CD14-positive monocyte (primary cell): ENCODE data around the gene ZNF133. TPM values are rescaled to one million over a fixed set of nuclear protein-coding genes. Genes with fewer than 3 reads are reported as not detected.

Source experiments
- DNase-seq, 3 donors: peaks; one replicate each; pipeline ENCODE4 v3.0.0-alpha.2; 2011 to 2022
- H2AFZ ChIP-seq: 2 replicates; pipeline ENCODE4 v1.6.0; 2012; ENCODE audit warnings: mild to moderate bottlenecking, low read depth, low read length, inconsistent platforms; ENCODE audit not compliant: insufficient read depth, poor library complexity, severe bottlenecking
- H3K27ac ChIP-seq, 2 donors: 1 replicate in 1 of 2; 2 replicates in 1 of 2; pipeline ENCODE4 v1.5.1; 2012 to 2013; ENCODE audit warnings: low read length in 2 of 2, control low read depth in 1 of 2, inconsistent platforms in 1 of 2, low read depth in 1 of 2, mild to moderate bottlenecking in 1 of 2
- H3K27me3 ChIP-seq, 2 donors: one replicate each; pipeline versions ENCODE4 v1.6.0 to v1.6.1; 2011 to 2013; ENCODE audit warnings: low read length in 2 of 2; ENCODE audit not compliant: control insufficient read depth in 2 of 2, insufficient read depth in 2 of 2
- H3K36me3 ChIP-seq, 2 donors: replicated peaks in 1 of 2; 1 replicate in 1 of 2; 2 replicates in 1 of 2; pipeline versions ENCODE4 v1.5.1 to v1.6.1; 2012 to 2013; ENCODE audit warnings: low read length in 2 of 2, control low read depth in 1 of 2, inconsistent platforms in 1 of 2, mild to moderate bottlenecking in 1 of 2; ENCODE audit not compliant: insufficient read depth in 2 of 2, control insufficient read depth in 1 of 2
- H3K4me1 ChIP-seq, 2 donors: 1 replicate in 1 of 2; 2 replicates in 1 of 2; pipeline versions ENCODE4 v1.5.1 to v1.6.1; 2012 to 2013; ENCODE audit warnings: low read length in 2 of 2, control low read depth in 1 of 2, inconsistent platforms in 1 of 2, mild to moderate bottlenecking in 1 of 2, moderate library complexity in 1 of 2; ENCODE audit not compliant: insufficient read depth in 2 of 2, control insufficient read depth in 1 of 2
- H3K4me2 ChIP-seq: replicated peaks from 2 replicates; pipeline ENCODE3; 2012; ENCODE audit warnings: low read length, moderate library complexity, mild to moderate bottlenecking; ENCODE audit not compliant: poor library complexity, severe bottlenecking; ENCODE audit errors: extremely low read depth
- H3K4me3 ChIP-seq, 3 experiments: fragments of 200-600 bp in 1 of 3; sonication (generic) in 1 of 3; replicated peaks in 1 of 3; 1 replicate in 2 of 3; 2 replicates in 1 of 3; pipeline ENCODE4 v1.5.1; 2011 to 2013; ENCODE audit warnings: low read length in 3 of 3, mild to moderate bottlenecking in 3 of 3, control low read depth in 2 of 3, low read depth in 2 of 3, inconsistent platforms in 1 of 3, moderate library complexity in 1 of 3
- H3K79me2 ChIP-seq: 2 replicates; pipeline ENCODE4 v1.6.0; 2012; ENCODE audit warnings: mild to moderate bottlenecking, control low read depth, inconsistent platforms, low read length, moderate library complexity; ENCODE audit not compliant: insufficient read depth
- H3K9ac ChIP-seq: 2 replicates; pipeline ENCODE4 v1.6.0; 2017; ENCODE audit warnings: low read length, mild to moderate bottlenecking; ENCODE audit not compliant: insufficient read depth, poor library complexity, severe bottlenecking
- H3K9me3 ChIP-seq, 2 donors: replicated peaks in 1 of 2; 1 replicate in 1 of 2; 2 replicates in 1 of 2; pipeline versions ENCODE4 v1.5.1 to v1.6.1; 2012 to 2013; ENCODE audit warnings: low read length in 2 of 2, control low read depth in 1 of 2; ENCODE audit not compliant: control insufficient read depth in 1 of 2, insufficient read depth in 1 of 2
- H4K20me1 ChIP-seq: 2 replicates; pipeline ENCODE4 v1.6.0; 2012; ENCODE audit warnings: mild to moderate bottlenecking, low read length, control low read depth, moderate library complexity; ENCODE audit not compliant: insufficient read depth
- H3K27ac Mint-ChIP-seq, 7 donors: one replicate each; pipeline ENCODE4 v1.8.0; 2020; ENCODE audit warnings: mild to moderate bottlenecking in 7 of 7, mixed read lengths in 7 of 7, moderate library complexity in 6 of 7, inconsistent platforms in 2 of 7
- H3K27me3 Mint-ChIP-seq, 3 donors: one replicate each; pipeline ENCODE4 v1.8.0; 2021 to 2022; ENCODE audit warnings: low read depth in 3 of 3, mild to moderate bottlenecking in 3 of 3, mixed read lengths in 3 of 3, moderate library complexity in 3 of 3, inconsistent platforms in 1 of 3
- H3K36me3 Mint-ChIP-seq, 2 donors: one replicate each; pipeline ENCODE4 v1.8.0; 2020; ENCODE audit warnings: mixed read lengths in 2 of 2, inconsistent platforms in 1 of 2, mild to moderate bottlenecking in 1 of 2
- H3K4me1 Mint-ChIP-seq: one replicate; pipeline ENCODE4 v1.8.0; 2020; ENCODE audit warnings: mild to moderate bottlenecking, mixed read lengths
- H3K4me3 Mint-ChIP-seq, 2 donors: one replicate each; pipeline ENCODE4 v1.8.0; 2020; ENCODE audit warnings: mild to moderate bottlenecking in 2 of 2, mixed read lengths in 2 of 2, moderate library complexity in 1 of 2
- H3K9me3 Mint-ChIP-seq, 7 donors: one replicate each; pipeline ENCODE4 v1.8.0; 2020 to 2022; ENCODE audit warnings: mixed read lengths in 7 of 7, mild to moderate bottlenecking in 6 of 7, moderate library complexity in 6 of 7, inconsistent platforms in 2 of 7
- WGBS: methylation state at CpG from one replicate; pipeline ENCODE4 v1.1.5; 2013; ENCODE audit warnings: missing lambda C conversion rate; ENCODE audit not compliant: insufficient coverage; 5-methylcytosine and 5-hydroxymethylcytosine counted together
- intact Hi-C, 2 donors: fragments of 100-400 bp; cut with micrococcal nuclease; formaldehyde crosslinking; loops; one replicate each; pipeline versions ENCODE4 v1.15.0 to v1.15.1; 2023
- polyA plus RNA-seq, 3 donors: library from polyadenylated mRNA; depleted of rRNA in 1 of 3; unstranded in 2 of 3; stranded (reverse) in 1 of 3; fragments of 300-500 nt in 2 of 3; fragments of >200 nt in 1 of 3; fragmentation: Illumina TruSeq in 2 of 3; gene quantifications; 1 replicate in 2 of 3; 2 replicates in 1 of 3; pipeline ENCODE4 v1.2.3, GENCODE V29; 2012 to 2021
- TF ChIP-seq, protein P1 (sequence below): fragments of 200-600 bp; IDR thresholded peaks from one replicate; pipeline ENCODE4 v1.8.0; 2022; ENCODE audit warnings: antibody characterized with exemption, mild to moderate bottlenecking

The ZNF133 gene
- polyA plus RNA-seq, 3 donors: 1.7 to 9.7 (median 3.4) TPM

DNA sequence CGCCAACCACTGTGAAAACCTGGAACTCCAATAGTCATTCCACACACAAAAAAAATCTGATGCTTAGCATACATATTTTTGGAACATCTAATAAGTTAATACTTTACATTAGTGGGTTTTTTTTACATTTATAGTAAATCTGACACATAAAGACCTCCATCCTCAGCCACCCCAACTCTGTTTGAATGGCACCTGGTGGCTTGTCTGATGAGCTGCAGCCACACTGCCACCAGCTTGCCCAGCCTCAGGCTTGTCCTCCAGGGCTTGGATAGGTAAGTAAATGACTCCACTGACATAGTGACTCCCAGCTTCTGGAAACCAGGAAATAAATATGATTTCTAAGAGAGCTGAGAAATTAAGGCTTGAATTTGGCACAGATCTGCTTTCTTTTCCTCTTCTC lies 71.5 kb downstream of the ZNF133 start:
- Histone ChIP-seq H4K20me1 (no peaks in the 10 kb centered on the region), H3K9ac (no peak overlapping the region), H3K4me3 (no peak overlapping the region), H3K27me3 (no peaks in the 10 kb centered on the region), H3K9me3 (no peaks in the 10 kb centered on the region), H3K36me3 (no peaks in the 10 kb centered on the region), H2AFZ (no peak overlapping the region), H3K79me2 (no peaks in the 10 kb centered on the region), H3K4me2 (no peak overlapping the region), H3K4me1 (no peaks in the 10 kb centered on the region), H3K27ac (no peak overlapping the region)
- no peaks in the 10 kb centered on the region for H3K4me1 Mint-ChIP-seq
- intact Hi-C loops: no loop called here
- no peak for DNase-seq
- whole genome bisulfite sequencing: no CpG with 5 or more reads among the region's 1 CpG
- TF ChIP-seq, protein P1, sequence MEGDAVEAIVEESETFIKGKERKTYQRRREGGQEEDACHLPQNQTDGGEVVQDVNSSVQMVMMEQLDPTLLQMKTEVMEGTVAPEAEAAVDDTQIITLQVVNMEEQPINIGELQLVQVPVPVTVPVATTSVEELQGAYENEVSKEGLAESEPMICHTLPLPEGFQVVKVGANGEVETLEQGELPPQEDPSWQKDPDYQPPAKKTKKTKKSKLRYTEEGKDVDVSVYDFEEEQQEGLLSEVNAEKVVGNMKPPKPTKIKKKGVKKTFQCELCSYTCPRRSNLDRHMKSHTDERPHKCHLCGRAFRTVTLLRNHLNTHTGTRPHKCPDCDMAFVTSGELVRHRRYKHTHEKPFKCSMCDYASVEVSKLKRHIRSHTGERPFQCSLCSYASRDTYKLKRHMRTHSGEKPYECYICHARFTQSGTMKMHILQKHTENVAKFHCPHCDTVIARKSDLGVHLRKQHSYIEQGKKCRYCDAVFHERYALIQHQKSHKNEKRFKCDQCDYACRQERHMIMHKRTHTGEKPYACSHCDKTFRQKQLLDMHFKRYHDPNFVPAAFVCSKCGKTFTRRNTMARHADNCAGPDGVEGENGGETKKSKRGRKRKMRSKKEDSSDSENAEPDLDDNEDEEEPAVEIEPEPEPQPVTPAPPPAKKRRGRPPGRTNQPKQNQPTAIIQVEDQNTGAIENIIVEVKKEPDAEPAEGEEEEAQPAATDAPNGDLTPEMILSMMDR: no peak
- peaks cover 1 to 4% (median 1%) of the 10 kb centered on the region in 3 donors for H3K27me3 Mint-ChIP-seq
- no peak overlapping the region for H3K4me3 Mint-ChIP-seq
- no peaks in the 10 kb centered on the region for H3K36me3 Mint-ChIP-seq
- peaks cover 0 to 2% (median 1%) of the 10 kb centered on the region in 7 donors for H3K9me3 Mint-ChIP-seq
- H3K27ac Mint-ChIP-seq: no peak overlapping the region

DNA sequence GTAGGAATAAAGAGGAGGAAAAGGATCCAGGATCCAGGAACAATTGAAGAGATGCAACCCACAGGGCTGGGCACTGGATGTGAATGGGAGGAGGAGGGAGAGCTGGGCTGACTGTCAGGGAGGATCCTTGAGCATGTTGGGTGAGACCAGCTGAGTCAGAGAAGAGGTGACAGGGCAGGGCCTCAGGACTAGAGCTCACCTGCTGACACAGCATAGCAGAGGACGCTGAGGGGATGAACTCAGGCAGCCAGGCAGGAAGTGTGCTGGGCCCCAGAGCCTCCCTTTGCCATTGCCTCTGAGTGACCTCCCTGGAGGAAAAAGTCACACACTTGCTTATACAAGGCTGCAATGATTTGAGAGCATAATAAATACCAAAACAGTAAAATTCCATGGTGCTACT lies 72.3 kb downstream of the ZNF133 start:
- Mint-ChIP-seq H3K4me1 (no peaks in the 10 kb centered on the region), H3K4me3 (no peak overlapping the region), H3K36me3 (no peaks in the 10 kb centered on the region), H3K9me3 (peaks cover 0 to 4% (median 0%) of the 10 kb centered on the region in 7 donors), H3K27ac (no peak overlapping the region), H3K27me3 (peaks cover 1 to 4% (median 1%) of the 10 kb centered on the region in 3 donors)
- no peaks in the 10 kb centered on the region for H3K27me3 ChIP-seq
- no peak overlapping the region for H3K9ac ChIP-seq
- H3K4me3 ChIP-seq: no peak overlapping the region
- H3K27ac ChIP-seq: no peak overlapping the region
- H4K20me1 ChIP-seq: no peaks in the 10 kb centered on the region
- no peak overlapping the region for H3K4me2 ChIP-seq
- no peak overlapping the region for H2AFZ ChIP-seq
- no peaks in the 10 kb centered on the region for H3K9me3 ChIP-seq
- no peaks in the 10 kb centered on the region for H3K36me3 ChIP-seq
- DNase-seq: no peak
- TF ChIP-seq, protein P1: no peak
- H3K4me1 ChIP-seq: no peaks in the 10 kb centered on the region
- 57% methylated on average over 1 of the region's 1 CpG for WGBS
- intact Hi-C loops: no loop called here
- no peaks in the 10 kb centered on the region for H3K79me2 ChIP-seq
